Globus pallidus (tissue), 1 donor: Measurements from ENCODE around the gene KIRREL3.
"Not testable (repeated sequence)": the region's sequence is repeated elsewhere in the genome, so short reads cannot be mapped to it uniquely, and the experiment has no call there.

Experiments
- DNase-seq: peaks from one replicate; pipeline ENCODE4 v3.0.0-alpha.2; 2015; ENCODE audit warnings: low spot score

KIRREL3 gene

GRCh38 chr11:126381960-126382359, 618.6 kb downstream of the KIRREL3 start:
- not testable (repeated sequence) for DNase-seq

GRCh38 chr11:126380909-126381308, 619.7 kb downstream of the KIRREL3 start:
- DNase-seq, result no peak

- DNase-seq, result no peak
Observed at GRCh38 chr11:126378763-126379162, 621.8 kb downstream of the KIRREL3 start.

GRCh38 chr11:126375726-126376125, 624.8 kb downstream of the KIRREL3 start:
- no peak for DNase-seq

- not testable (repeated sequence) for DNase-seq
Observed at GRCh38 chr11:126374562-126375300, 625.8 kb downstream of the KIRREL3 start.

GRCh38 chr11:126373389-126374066, 627.0 kb downstream of the KIRREL3 start:
- not testable (repeated sequence) for DNase-seq
